ENCODE measurements around the gene SOX11.
"Not testable (repeated sequence)": the region's sequence is repeated elsewhere in the genome, so short reads cannot be mapped to it uniquely, and the experiment has no call there.

The SOX11 gene

GRCh38 chr2:5691985-5692529 lies at the start of gene SOX11:
TSS of gene SOX11 (plus strand) at chr2:5692384. CDS start at chr2:5692722, 338 bp downstream.
- H3K27me3 Mint-ChIP-seq, result peaks cover 52% of the 10 kb centered on the region
- H3K36me3 Mint-ChIP-seq (ENCODE audit: low read depth), result peaks cover 10% of the 10 kb centered on the region
- peak within 1 kb of the TSS; percentile 56 for H3K27ac Mint-ChIP-seq
- H3K9me3 Mint-ChIP-seq, result no peaks in the 10 kb centered on the region
- DNase-seq (peak; percentile 3), ATAC-seq (peak; percentile 13)
- peaks cover 19% of the 10 kb centered on the region for H3K4me1 Mint-ChIP-seq
- no peak within 1 kb of the TSS for H3K4me3 Mint-ChIP-seq

- not testable (repeated sequence) for H3K27me3 Mint-ChIP-seq; DNase-seq; H3K9me3 Mint-ChIP-seq; ATAC-seq; H3K36me3 Mint-ChIP-seq (ENCODE audit: low read depth); H3K4me1 Mint-ChIP-seq; H3K27ac Mint-ChIP-seq; H3K4me3 Mint-ChIP-seq
Measured at GRCh38 chr2:5652734-5653133, 39.5 kb upstream of the SOX11 start.

GRCh38 chr2:5653756-5654155 lies 38.4 kb upstream of the SOX11 start:
- H3K4me3 Mint-ChIP-seq; H3K36me3 Mint-ChIP-seq (ENCODE audit: low read depth); H3K27me3 Mint-ChIP-seq; ATAC-seq; H3K9me3 Mint-ChIP-seq; H3K4me1 Mint-ChIP-seq; H3K27ac Mint-ChIP-seq; DNase-seq: not testable (repeated sequence)

- peaks cover 1% of the 10 kb centered on the region for H3K27me3 Mint-ChIP-seq
- no peaks in the 10 kb centered on the region for H3K4me1 Mint-ChIP-seq
- no peak overlapping the region for H3K27ac Mint-ChIP-seq
- peaks cover 5% of the 10 kb centered on the region for H3K9me3 Mint-ChIP-seq
- no peaks in the 10 kb centered on the region for H3K36me3 Mint-ChIP-seq (ENCODE audit: low read depth)
- ATAC-seq (no peak), DNase-seq (no peak)
- no peak overlapping the region for H3K4me3 Mint-ChIP-seq
Measured at GRCh38 chr2:5657231-5657630, 35.0 kb upstream of the SOX11 start.

- Mint-ChIP-seq H3K27me3 (peaks cover 1% of the 10 kb centered on the region), H3K36me3 (ENCODE audit: low read depth) (no peaks in the 10 kb centered on the region), H3K4me1 (no peaks in the 10 kb centered on the region), H3K9me3 (no peaks in the 10 kb centered on the region), H3K4me3 (no peak overlapping the region), H3K27ac (no peak overlapping the region)
- ATAC-seq, result no peak
- no peak for DNase-seq
Measured at GRCh38 chr2:5660591-5660990, 31.6 kb upstream of the SOX11 start.

GRCh38 chr2:5661362-5661761 lies 30.8 kb upstream of the SOX11 start:
- DNase-seq, result no peak
- no peak overlapping the region for H3K4me3 Mint-ChIP-seq
- H3K4me1 Mint-ChIP-seq, result no peaks in the 10 kb centered on the region
- H3K27me3 Mint-ChIP-seq, result peaks cover 1% of the 10 kb centered on the region
- no peaks in the 10 kb centered on the region for H3K9me3 Mint-ChIP-seq
- no peak for ATAC-seq
- H3K36me3 Mint-ChIP-seq (ENCODE audit: low read depth), result no peaks in the 10 kb centered on the region
- H3K27ac Mint-ChIP-seq, result no peak overlapping the region

- H3K27me3 Mint-ChIP-seq, result no peaks in the 10 kb centered on the region
- no peaks in the 10 kb centered on the region for H3K4me1 Mint-ChIP-seq
- no peaks in the 10 kb centered on the region for H3K9me3 Mint-ChIP-seq
- no peaks in the 10 kb centered on the region for H3K36me3 Mint-ChIP-seq (ENCODE audit: low read depth)
- ATAC-seq (no peak), DNase-seq (no peak)
- H3K27ac Mint-ChIP-seq, result no peak overlapping the region
- H3K4me3 Mint-ChIP-seq, result no peak overlapping the region
Measured at GRCh38 chr2:5664278-5664681, 27.9 kb upstream of the SOX11 start.

GRCh38 chr2:5665066-5665465 lies 27.1 kb upstream of the SOX11 start:
- Mint-ChIP-seq H3K27ac (no peak overlapping the region), H3K27me3 (no peaks in the 10 kb centered on the region), H3K4me1 (no peaks in the 10 kb centered on the region), H3K9me3 (no peaks in the 10 kb centered on the region), H3K36me3 (ENCODE audit: low read depth) (no peaks in the 10 kb centered on the region), H3K4me3 (no peak overlapping the region)
- DNase-seq, result no peak
- no peak for ATAC-seq

GRCh38 chr2:5666798-5667197 lies 25.4 kb upstream of the SOX11 start:
- ATAC-seq, result no peak
- Mint-ChIP-seq H3K9me3 (no peaks in the 10 kb centered on the region), H3K27ac (no peak overlapping the region), H3K4me3 (no peak overlapping the region), H3K4me1 (no peaks in the 10 kb centered on the region), H3K36me3 (ENCODE audit: low read depth) (no peaks in the 10 kb centered on the region), H3K27me3 (no peaks in the 10 kb centered on the region)
- no peak for DNase-seq

GRCh38 chr2:5667655-5668054 lies 24.5 kb upstream of the SOX11 start:
- not testable (repeated sequence) for H3K4me1 Mint-ChIP-seq; DNase-seq; H3K27ac Mint-ChIP-seq; H3K9me3 Mint-ChIP-seq; ATAC-seq; H3K27me3 Mint-ChIP-seq; H3K36me3 Mint-ChIP-seq (ENCODE audit: low read depth); H3K4me3 Mint-ChIP-seq

GRCh38 chr2:5668682-5669250 lies 23.4 kb upstream of the SOX11 start:
- Mint-ChIP-seq H3K36me3 (ENCODE audit: low read depth) (no peaks in the 10 kb centered on the region), H3K4me1 (no peaks in the 10 kb centered on the region)

GRCh38 chr2:5672749-5673144 lies 19.4 kb upstream of the SOX11 start:
- no peaks in the 10 kb centered on the region for H3K36me3 Mint-ChIP-seq (ENCODE audit: low read depth)
- ATAC-seq (no peak), DNase-seq (no peak)
- H3K4me1 Mint-ChIP-seq, result no peaks in the 10 kb centered on the region
- peaks cover 17% of the 10 kb centered on the region for H3K27me3 Mint-ChIP-seq
- H3K9me3 Mint-ChIP-seq, result no peaks in the 10 kb centered on the region
- H3K27ac Mint-ChIP-seq, result no peak overlapping the region
- no peak overlapping the region for H3K4me3 Mint-ChIP-seq

More at GRCh38 chr2:5668682-5669250, 23.4 kb upstream of the SOX11 start:
- no peak overlapping the region for H3K27ac Mint-ChIP-seq
- peaks cover under 1% of the 10 kb centered on the region for H3K27me3 Mint-ChIP-seq
- no peak for DNase-seq
- no peak for ATAC-seq
- H3K4me3 Mint-ChIP-seq, result no peak overlapping the region
- H3K9me3 Mint-ChIP-seq, result no peaks in the 10 kb centered on the region

- Mint-ChIP-seq H3K4me1 (no peaks in the 10 kb centered on the region), H3K36me3 (ENCODE audit: low read depth) (no peaks in the 10 kb centered on the region), H3K27ac (no peak overlapping the region), H3K9me3 (no peaks in the 10 kb centered on the region), H3K4me3 (no peak overlapping the region), H3K27me3 (peaks cover 17% of the 10 kb centered on the region)
- no peak for ATAC-seq
- DNase-seq, result no peak
Measured at GRCh38 chr2:5673145-5674025, 18.8 kb upstream of the SOX11 start.

GRCh38 chr2:5674026-5674340 lies 18.2 kb upstream of the SOX11 start:
- Mint-ChIP-seq H3K36me3 (ENCODE audit: low read depth) (no peaks in the 10 kb centered on the region), H3K4me1 (no peaks in the 10 kb centered on the region), H3K4me3 (no peak overlapping the region), H3K9me3 (no peaks in the 10 kb centered on the region), H3K27ac (no peak overlapping the region), H3K27me3 (peaks cover 17% of the 10 kb centered on the region)
- ATAC-seq (no peak), DNase-seq (no peak)

- H3K4me1 Mint-ChIP-seq, result no peaks in the 10 kb centered on the region
- no peak overlapping the region for H3K27ac Mint-ChIP-seq
- no peak overlapping the region for H3K4me3 Mint-ChIP-seq
- no peak for DNase-seq
- no peak for ATAC-seq
- H3K36me3 Mint-ChIP-seq (ENCODE audit: low read depth), result no peaks in the 10 kb centered on the region
- peaks cover 12% of the 10 kb centered on the region for H3K9me3 Mint-ChIP-seq
- H3K27me3 Mint-ChIP-seq, result peaks cover 17% of the 10 kb centered on the region
Measured at GRCh38 chr2:5677133-5677532, 15.1 kb upstream of the SOX11 start.

Data from activated naive CD8-positive, alpha-beta T cell treated with anti-CD3 and anti-CD28 coated beads, Interleukin-2, amount 50 U/mL, for 24 hours (primary cell).